ENCODE data around the gene DDX6.
"Not testable (repeated sequence)": the region's sequence is repeated elsewhere in the genome, so short reads cannot be mapped to it uniquely, and the experiment has no call there.

DDX6 gene

GRCh38 chr11:118820412-118821357 is 29.7 kb upstream of the DDX6 start:
- Histone ChIP-seq H4K20me1 (ENCODE audit: control insufficient read depth, insufficient read depth, low read depth, low read length) (no peaks in the 10 kb centered on the region), H3K27ac (ENCODE audit: low read depth, low read length) (peak overlapping the region; percentile 98)
- TF ChIP-seq CTCF (IDR thresholded peaks at IDR 0.05; ENCODE audit: low read depth, low read length, poor library complexity, severe bottlenecking): no peak
- TF ChIP-seq EZH2phosphoT487 (IDR thresholded peaks at IDR 0.05; ENCODE audit: borderline replicate concordance, low read length): no peak

GRCh38 chr11:118820025-118820379 is 29.0 kb upstream of the DDX6 start:
- Histone ChIP-seq H3K4me3 (ENCODE audit: low read length) (peak overlapping the region; percentile 73), H3K27ac (ENCODE audit: low read depth, low read length) (peak overlapping the region; percentile 98), H3K4me1 (ENCODE audit: control insufficient read depth, low read length) (peaks cover 68% of the 10 kb centered on the region), H3F3A (ENCODE audit: control insufficient read depth, insufficient read depth) (peaks cover 40% of the 10 kb centered on the region), H3K4me2 (ENCODE audit: low read length) (peak overlapping the region; percentile 98)
- H3K79me2 ChIP-seq (ENCODE audit: control insufficient read depth, low read length); H3K9me2 ChIP-seq (replicated peaks; ENCODE audit: control insufficient read depth, low read length); H3K36me3 ChIP-seq (ENCODE audit: control insufficient read depth, low read length); H4K20me1 ChIP-seq (ENCODE audit: control insufficient read depth, insufficient read depth, low read depth, low read length); H3K9me3 ChIP-seq (ENCODE audit: control insufficient read depth, insufficient read depth, low read length); H3K27me3 ChIP-seq (ENCODE audit: control insufficient read depth, low read length): not testable (repeated sequence)

More at GRCh38 chr11:118820412-118821357, 29.7 kb upstream of the DDX6 start:
- Histone ChIP-seq H3K9me3 (ENCODE audit: control insufficient read depth, insufficient read depth, low read length) (no peaks in the 10 kb centered on the region), H3F3A (ENCODE audit: control insufficient read depth, insufficient read depth) (peaks cover 42% of the 10 kb centered on the region), H3K9me2 (replicated peaks; ENCODE audit: control insufficient read depth, low read length) (no peaks in the 10 kb centered on the region), H3K36me3 (ENCODE audit: control insufficient read depth, low read length) (no peaks in the 10 kb centered on the region), H3K4me1 (ENCODE audit: control insufficient read depth, low read length) (peaks cover 69% of the 10 kb centered on the region), H3K27me3 (ENCODE audit: control insufficient read depth, low read length) (no peaks in the 10 kb centered on the region), H3K4me2 (ENCODE audit: low read length) (peak overlapping the region; percentile 98), H3K79me2 (ENCODE audit: control insufficient read depth, low read length) (0 out of 2 replicates have a peak, but pooled peaks cover 4% of the 10 kb centered on the region), H3K4me3 (ENCODE audit: low read length) (peak overlapping the region; percentile 73)

GRCh38 chr11:118819334-118820024 is 28.5 kb upstream of the DDX6 start:
- no peaks in the 10 kb centered on the region for H3K36me3 ChIP-seq (ENCODE audit: control insufficient read depth, low read length)
- peaks cover 65% of the 10 kb centered on the region for H3K4me1 ChIP-seq (ENCODE audit: control insufficient read depth, low read length)
- H3K4me2 ChIP-seq (ENCODE audit: low read length): peak overlapping the region; percentile 98

More at GRCh38 chr11:118819334-118820024, 28.5 kb upstream of the DDX6 start:
- H3F3A ChIP-seq (ENCODE audit: control insufficient read depth, insufficient read depth): peaks cover 37% of the 10 kb centered on the region
- peak overlapping the region; percentile 22; the same call in 1 of the 2 replicates for H3K4me3 ChIP-seq (ENCODE audit: low read length)
- 0 out of 2 replicates have a peak, but pooled peaks cover 4% of the 10 kb centered on the region for H3K79me2 ChIP-seq (ENCODE audit: control insufficient read depth, low read length)
- H4K20me1 ChIP-seq (ENCODE audit: control insufficient read depth, insufficient read depth, low read depth, low read length): no peaks in the 10 kb centered on the region
- H3K27me3 ChIP-seq (ENCODE audit: control insufficient read depth, low read length): no peaks in the 10 kb centered on the region
- H3K9me3 ChIP-seq (ENCODE audit: control insufficient read depth, insufficient read depth, low read length): no peaks in the 10 kb centered on the region
- TF ChIP-seq EZH2phosphoT487 (IDR thresholded peaks at IDR 0.05; ENCODE audit: borderline replicate concordance, low read length) (no peak), CTCF (IDR thresholded peaks at IDR 0.05; ENCODE audit: low read depth, low read length, poor library complexity, severe bottlenecking) (no peak)
- peak overlapping the region; percentile 98 for H3K27ac ChIP-seq (ENCODE audit: low read depth, low read length)
- H3K9me2 ChIP-seq (replicated peaks; ENCODE audit: control insufficient read depth, low read length): no peaks in the 10 kb centered on the region
